GM19395 (cell line): Measurements from ENCODE around the gene FLAD1.

Source experiments
- ATAC-seq: cut with Tn5 transposase; IDR thresholded peaks from one replicate; pipeline ENCODE4 v1.9.1; 2021; ENCODE audit warnings: mild to moderate bottlenecking, moderate library complexity; ENCODE audit not compliant: unreplicated experiment

FLAD1 gene

GRCh38 chr1:154951901-154952657, 31.1 kb upstream of the FLAD1 start:
- ATAC-seq = no peak

GRCh38 chr1:154952664-154953063, 30.5 kb upstream of the FLAD1 start:
- ATAC-seq = no peak

- no peak for ATAC-seq
Observed at GRCh38 chr1:154953611-154954038, 29.5 kb upstream of the FLAD1 start.

GRCh38 chr1:154954541-154954940, 28.6 kb upstream of the FLAD1 start:
- ATAC-seq = no peak

GRCh38 chr1:154955039-154955717, 28.0 kb upstream of the FLAD1 start:
- peak; percentile 56 for ATAC-seq

GRCh38 chr1:154955718-154956543, 27.2 kb upstream of the FLAD1 start, which contains the start of gene PBXIP1:
TSS of gene PBXIP1 (minus strand) at chr1:154956099. CDS start at chr1:154953721, 2,378 bp downstream.
- ATAC-seq = peak; percentile 69

- no peak for ATAC-seq
Observed at GRCh38 chr1:154956544-154956941, 26.6 kb upstream of the FLAD1 start.

- ATAC-seq = no peak
Observed at GRCh38 chr1:154957091-154957657, 26.0 kb upstream of the FLAD1 start.

- no peak for ATAC-seq
Observed at GRCh38 chr1:154958036-154958435, 25.1 kb upstream of the FLAD1 start.

- ATAC-seq = no peak
Observed at GRCh38 chr1:154958681-154959425, 24.3 kb upstream of the FLAD1 start.

- no peak for ATAC-seq
Observed at GRCh38 chr1:154959426-154959780, 23.7 kb upstream of the FLAD1 start.

- no peak for ATAC-seq
Observed at GRCh38 chr1:154960446-154961136, 22.6 kb upstream of the FLAD1 start.

- ATAC-seq = peak; percentile 69
Observed at GRCh38 chr1:154961207-154962155, 21.7 kb upstream of the FLAD1 start, which contains the start of gene PYGO2. TSS of gene PYGO2 (minus strand) at chr1:154961782. CDS start at chr1:154961576, 206 bp downstream.

GRCh38 chr1:154962156-154962749, 20.9 kb upstream of the FLAD1 start:
- ATAC-seq = peak; percentile 7

GRCh38 chr1:154962795-154963330, 20.3 kb upstream of the FLAD1 start:
- no peak for ATAC-seq

- ATAC-seq = no peak
Observed at GRCh38 chr1:154963643-154964042, 19.5 kb upstream of the FLAD1 start.

GRCh38 chr1:154964359-154964758, 18.8 kb upstream of the FLAD1 start:
- no peak for ATAC-seq

GRCh38 chr1:154966111-154966510, 17.0 kb upstream of the FLAD1 start:
- ATAC-seq = no peak
